ENCODE data around the gene PIP4K2A.

Gene PIP4K2A

GRCh38 chr10:22527520-22527919, 186.9 kb downstream of the PIP4K2A start:
- TF ChIP-seq CTCF (IDR thresholded peaks at IDR 0.05): no peak

GRCh38 chr10:22518167-22518724, 196.1 kb downstream of the PIP4K2A start:
- no peak for TF ChIP-seq CTCF (IDR thresholded peaks at IDR 0.05)

- no peak for TF ChIP-seq CTCF (IDR thresholded peaks at IDR 0.05)
These were observed 199.4 kb downstream of the PIP4K2A start for GRCh38 chr10:22515009-22515408.

- TF ChIP-seq CTCF (IDR thresholded peaks at IDR 0.05): no peak
These were observed 208.3 kb downstream of the PIP4K2A start for GRCh38 chr10:22505911-22506685.

- TF ChIP-seq CTCF (IDR thresholded peaks at IDR 0.05): no peak
These were observed 209.6 kb downstream of the PIP4K2A start for GRCh38 chr10:22504766-22505165.

GRCh38 chr10:22503315-22504088, 210.9 kb downstream of the PIP4K2A start:
- no peak for TF ChIP-seq CTCF (IDR thresholded peaks at IDR 0.05)

- TF ChIP-seq CTCF (IDR thresholded peaks at IDR 0.05): no peak
These were observed 212.5 kb downstream of the PIP4K2A start for GRCh38 chr10:22501863-22502262.

Data from LNCAP (cell line).